Stimulated activated CD4-positive, alpha-beta T cell treated with anti-CD3 and anti-CD28 coated beads, Interleukin-15, amount 100 ng/mL, for 48 hours (primary cell): ENCODE data around the gene ZNF730.
"Not testable (repeated sequence)": the region's sequence is repeated elsewhere in the genome, so short reads cannot be mapped to it uniquely, and the experiment has no call there.

Source experiments
- DNase-seq, 2 donors: peaks; one replicate each; pipeline ENCODE4 v3.0.0-alpha.2; 2020; ENCODE audit warnings: low read depth in 2 of 2

ZNF730 gene

GRCh38 chr19:23116802-23117571 is at the start of gene ZNF730:
ZNF730 (plus strand) TSS chr19:23117025; CDS start chr19:23117174, 149 bp downstream.
- DNase-seq, result peak; percentile 30 to 67

GRCh38 chr19:23070353-23071146 is 46.3 kb upstream of the ZNF730 start:
- peak in 1 of 2 donors; percentile 4 for DNase-seq

- DNase-seq, result no peak
Measured at GRCh38 chr19:23071147-23071511, 45.7 kb upstream of the ZNF730 start.

GRCh38 chr19:23075031-23075733 is 41.6 kb upstream of the ZNF730 start:
- DNase-seq, result peak in 1 of 2 donors; percentile 3

- not testable (repeated sequence) for DNase-seq
Measured at GRCh38 chr19:23077776-23078175, 39.0 kb upstream of the ZNF730 start.

GRCh38 chr19:23093832-23094231 is 23.0 kb upstream of the ZNF730 start:
- DNase-seq, result no peak

GRCh38 chr19:23095418-23095817 is 21.4 kb upstream of the ZNF730 start:
- no peak for DNase-seq

- DNase-seq, result no peak
Measured at GRCh38 chr19:23098286-23098685, 18.5 kb upstream of the ZNF730 start.

GRCh38 chr19:23098988-23099387 is 17.8 kb upstream of the ZNF730 start:
- DNase-seq, result no peak

GRCh38 chr19:23099966-23100365 is 16.9 kb upstream of the ZNF730 start:
- DNase-seq, result no peak

GRCh38 chr19:23101241-23101640 is 15.6 kb upstream of the ZNF730 start:
- no peak for DNase-seq

- no peak for DNase-seq
Measured at GRCh38 chr19:23118400-23118799, 1.6 kb downstream of the ZNF730 start.

GRCh38 chr19:23134211-23134610 is 17.4 kb downstream of the ZNF730 start:
- not testable (repeated sequence) for DNase-seq

- no peak for DNase-seq
Measured at GRCh38 chr19:23145617-23146415, 29.0 kb downstream of the ZNF730 start.

GRCh38 chr19:23160766-23161165 is 43.9 kb downstream of the ZNF730 start:
- no peak for DNase-seq

- not testable (repeated sequence) for DNase-seq
Measured at GRCh38 chr19:23168286-23168685, 51.5 kb downstream of the ZNF730 start.

- no peak for DNase-seq
Measured at GRCh38 chr19:23183251-23183650, 66.4 kb downstream of the ZNF730 start.

- DNase-seq, result no peak
Measured at GRCh38 chr19:23190341-23190740, 73.5 kb downstream of the ZNF730 start.
